Right lobe of liver (tissue), 6 donors: Measurements from ENCODE around the gene NDUFS3. TPM values are rescaled to one million over a fixed set of nuclear protein-coding genes. Genes with fewer than 3 reads are reported as not detected.
A peak's percentile ranks its signal among the peaks of the same experiment; 100 is the strongest.

Source experiments
- ATAC-seq, 4 donors: fragments of 200-7000 bp; cut with Tn5 transposase; one replicate each; pipeline ENCODE4 v1.9.1; 2020; ENCODE audit warnings: mild to moderate bottlenecking in 4 of 4, moderate library complexity in 4 of 4
- DNase-seq, 3 donors: peaks; one replicate each; pipeline ENCODE4 v3.0.0-alpha.2; 2020
- H3K27ac ChIP-seq, 3 donors: fragments of 200-600 bp; one replicate each; pipeline ENCODE4 v1.8.0; 2022
- H3K27me3 ChIP-seq, 2 donors: fragments of 200-600 bp; one replicate each; pipeline ENCODE4 v1.8.0; 2022
- H3K36me3 ChIP-seq, 4 donors: fragments of 200-600 bp; sonication (generic) in 1 of 4; one replicate each; pipeline versions ENCODE4 v1.5.1 to v1.8.0; 2017 to 2022; ENCODE audit warnings: control low read depth in 1 of 4
- H3K4me1 ChIP-seq, 4 donors: fragments of 200-600 bp; sonication (generic) in 1 of 4; one replicate each; pipeline versions ENCODE4 v1.5.1 to v1.8.0; 2017 to 2022; ENCODE audit warnings: control low read depth in 1 of 4
- H3K4me3 ChIP-seq, 3 donors: fragments of 200-600 bp; one replicate each; pipeline ENCODE4 v1.8.0; 2022
- H3K9me3 ChIP-seq, 4 donors: fragments of 200-600 bp; sonication (generic) in 1 of 4; one replicate each; pipeline versions ENCODE4 v1.5.1 to v1.8.0; 2017 to 2022; ENCODE audit warnings: control low read depth in 1 of 4
- CTCF ChIP-seq, 4 donors: fragments of 200-600 bp in 3 of 4; fragments of 450-650 bp in 1 of 4; IDR thresholded peaks; one replicate each; pipeline versions ENCODE4 v1.5.1 to v1.8.0; 2016 to 2022; ENCODE audit warnings: antibody characterized with exemption in 4 of 4, mild to moderate bottlenecking in 2 of 4
- POLR2A ChIP-seq: fragments of 450-650 bp; IDR thresholded peaks from one replicate; pipeline ENCODE4 v1.6.1; 2017; ENCODE audit warnings: antibody characterized with exemption, mild to moderate bottlenecking
- WGBS: methylation state at CpG from one replicate; pipeline ENCODE4 v1.1.6; 2018; ENCODE audit warnings: low coverage, low lambda C conversion rate; ENCODE audit not compliant: insufficient coverage; ENCODE audit errors: missing lambda C conversion rate; 5-methylcytosine and 5-hydroxymethylcytosine counted together
- intact Hi-C, 2 donors: fragments of 100-400 bp; cut with DNase I; formaldehyde crosslinking; loops; one replicate each; pipeline versions ENCODE4 v1.11.2 to v1.14.1; 2022
- total RNA-seq, 6 experiments: library from RNA; depleted of rRNA in 2 of 6; stranded (reverse); fragments of >200 nt in 2 of 6; fragmentation: NEBNext Ultra II Directional in 3 of 6; extraction: Animal tissue kit (Norgen Biotek cat#: 25700) in 3 of 6; gene quantifications; one replicate each; pipeline versions ENCODE4 v1.1.0 to v1.2.4, GENCODE V29; 2016 to 2023
- donor health status: DM: no; HTN: yes; CAD: no.
- donor health status: DM: no; HTN: no; CAD: no.
- donor health status: DM: no; HTN: no; CAD: no.
- donor health status: DM: no; HTN: yes; CAD: no.
- donor health status: DM: no; HTN: yes; CAD: no.

Gene NDUFS3
- total RNA-seq, 6 experiments from 2014 or later = 53.3 to 64.1 (median 58.2) TPM

- TF ChIP-seq POLR2A = no peak
- no peak for TF ChIP-seq CTCF (IDR thresholded peaks at IDR 0.05)
- Histone ChIP-seq H3K4me3 (no peak overlapping the region), H3K4me1 (no peaks in the 10 kb centered on the region), H3K9me3 (no peaks in the 10 kb centered on the region), H3K36me3 (no peaks in the 10 kb centered on the region), H3K27ac (no peak overlapping the region), H3K27me3 (no peaks in the 10 kb centered on the region)
- DNase-seq (no peak), ATAC-seq (no peak)
- intact Hi-C loops = no loop called here
- 93% methylated on average over 4 of the region's 4 CpGs for WGBS
These were observed 24.4 kb downstream of the NDUFS3 start for GRCh38 chr11:47603295-47603694.

GRCh38 chr11:47605921-47606320, 27.0 kb downstream of the NDUFS3 start:
- DNase-seq = no peak
- Histone ChIP-seq H3K27me3 (no peaks in the 10 kb centered on the region), H3K36me3 (peaks cover 0 to 4% (median 0%) of the 10 kb centered on the region in 4 donors), H3K4me3 (no peak overlapping the region), H3K9me3 (no peaks in the 10 kb centered on the region), H3K27ac (no peak overlapping the region), H3K4me1 (no peaks in the 10 kb centered on the region)
- intact Hi-C loops = no loop called here
- TF ChIP-seq POLR2A (no peak), CTCF (IDR thresholded peaks at IDR 0.05) (no peak)
- no peak for ATAC-seq
- WGBS = 52% methylated on average over 3 of the region's 3 CpGs

GRCh38 chr11:47606731-47607130, 27.9 kb downstream of the NDUFS3 start:
- ATAC-seq (no peak), DNase-seq (no peak)
- no peaks in the 10 kb centered on the region for H3K27me3 ChIP-seq
- H3K36me3 ChIP-seq = peaks cover 0 to 8% (median 0%) of the 10 kb centered on the region in 4 donors
- 50% methylated on average over 2 of the region's 5 CpGs for WGBS
- H3K4me1 ChIP-seq = no peaks in the 10 kb centered on the region
- H3K4me3 ChIP-seq = no peak overlapping the region
- TF ChIP-seq POLR2A = no peak
- no peak for TF ChIP-seq CTCF (IDR thresholded peaks at IDR 0.05)
- no peak overlapping the region for H3K27ac ChIP-seq
- no peaks in the 10 kb centered on the region for H3K9me3 ChIP-seq
- intact Hi-C loops = no loop called here

GRCh38 chr11:47607380-47607779, 28.5 kb downstream of the NDUFS3 start:
- Histone ChIP-seq H3K9me3 (no peaks in the 10 kb centered on the region), H3K36me3 (peaks cover 0 to 8% (median 0%) of the 10 kb centered on the region in 4 donors), H3K4me3 (no peak overlapping the region), H3K27ac (no peak overlapping the region), H3K27me3 (no peaks in the 10 kb centered on the region), H3K4me1 (no peaks in the 10 kb centered on the region)
- 86% methylated on average over 5 of the region's 7 CpGs for WGBS
- no peak for TF ChIP-seq POLR2A
- no peak for TF ChIP-seq CTCF (IDR thresholded peaks at IDR 0.05)
- intact Hi-C loops = no loop called here
- ATAC-seq = peak in 2 of 4 donors; percentile 24 to 42
- no peak for DNase-seq

- Histone ChIP-seq H3K4me3 (no peak overlapping the region), H3K9me3 (no peaks in the 10 kb centered on the region), H3K4me1 (no peaks in the 10 kb centered on the region), H3K27me3 (no peaks in the 10 kb centered on the region), H3K27ac (no peak overlapping the region), H3K36me3 (peaks cover 0 to 8% (median 0%) of the 10 kb centered on the region in 4 donors)
- DNase-seq (no peak), ATAC-seq (no peak)
- intact Hi-C loops = no loop called here
- WGBS = 77% methylated on average over 3 of the region's 3 CpGs
- TF ChIP-seq CTCF (IDR thresholded peaks at IDR 0.05) (no peak), POLR2A (no peak)
These were observed 30.8 kb downstream of the NDUFS3 start for GRCh38 chr11:47609675-47610074.
